CD4-positive, alpha-beta T cell treated with Interleukin-10 for 1 hour (primary cell): ENCODE results near the gene PAPPA.

Source experiments
- DNase-seq: peaks from one replicate; pipeline ENCODE4 v3.0.0-alpha.2; 2020

Gene PAPPA

DNA sequence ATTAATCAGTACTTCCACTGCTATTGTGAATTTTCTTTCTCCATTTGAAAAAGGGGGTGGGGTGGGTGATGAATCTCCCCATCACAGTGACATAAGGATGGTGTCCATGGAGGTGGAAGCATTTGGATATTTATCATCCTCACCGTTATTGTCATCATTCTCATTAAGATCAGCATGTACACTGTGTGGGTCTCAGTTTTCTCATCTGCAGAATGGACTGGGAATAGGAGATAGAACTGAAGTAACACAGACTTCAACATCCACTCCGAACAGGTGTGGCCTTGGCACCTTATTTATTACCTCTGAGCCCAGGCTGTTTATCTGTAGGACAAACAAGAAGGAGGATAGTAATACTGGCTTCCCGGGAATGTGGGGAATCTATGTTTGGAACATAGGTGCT, 165.9 kb downstream of the PAPPA start:
- no peak for DNase-seq

DNA sequence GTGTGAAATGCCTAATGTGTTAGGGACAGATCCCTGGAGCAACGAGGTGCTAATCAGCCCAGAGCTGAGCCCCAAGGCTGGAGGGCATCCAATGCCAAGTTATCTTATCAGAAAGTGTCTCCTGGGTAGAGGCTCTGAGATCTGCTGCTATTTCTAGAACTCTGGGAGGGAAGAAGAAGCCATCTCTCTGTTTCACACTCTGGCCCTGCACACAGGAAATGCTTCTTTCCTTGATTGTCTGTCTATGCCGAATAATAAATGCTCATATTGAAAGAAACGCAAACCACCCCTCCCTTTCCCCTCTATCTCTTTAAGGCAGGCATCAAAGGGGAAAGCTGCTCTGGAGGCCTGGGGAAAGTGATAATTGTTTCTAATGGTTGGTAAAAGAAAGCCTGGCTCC, 166.7 kb downstream of the PAPPA start:
- DNase-seq = no peak

DNA sequence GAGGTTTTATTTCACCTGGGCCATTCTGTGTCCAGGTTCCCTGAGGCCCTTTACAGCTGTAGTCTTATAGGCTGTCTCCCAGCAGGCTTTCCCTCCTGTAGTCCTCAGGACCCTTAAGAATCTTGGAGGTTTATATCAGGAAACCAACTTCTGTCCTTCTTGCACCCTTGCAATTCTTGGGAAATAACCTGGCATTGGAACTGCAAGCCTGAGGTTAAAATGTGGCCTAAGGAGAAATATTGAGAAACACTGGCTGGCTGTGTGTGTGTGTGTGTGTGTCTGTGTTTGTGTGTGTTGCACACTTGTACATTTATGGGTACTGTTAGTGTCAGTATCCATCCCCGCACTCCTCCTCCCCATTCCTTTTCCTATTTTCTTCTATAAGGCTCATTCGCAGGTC, 168.9 kb downstream of the PAPPA start:
- no peak for DNase-seq

DNA sequence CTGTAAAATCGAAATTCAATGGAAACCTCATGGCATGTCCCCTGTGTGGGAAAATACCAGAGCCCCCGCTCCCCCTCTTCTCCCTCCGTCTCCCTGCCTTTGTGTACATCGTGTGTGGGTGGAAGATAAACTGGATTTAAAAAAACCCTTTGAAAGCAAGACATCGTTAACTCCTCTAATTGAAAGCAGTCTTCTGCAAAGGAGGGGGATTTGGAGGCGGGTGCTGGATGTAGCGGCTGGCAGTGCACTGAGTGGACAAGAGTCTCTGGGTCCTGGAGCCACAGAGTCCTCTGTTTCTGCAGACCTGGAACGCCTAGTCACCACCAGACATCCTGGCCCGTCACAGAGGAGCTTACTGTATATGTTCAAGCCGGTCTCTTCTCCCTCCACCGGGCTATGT, 169.4 kb downstream of the PAPPA start:
- no peak for DNase-seq

DNA sequence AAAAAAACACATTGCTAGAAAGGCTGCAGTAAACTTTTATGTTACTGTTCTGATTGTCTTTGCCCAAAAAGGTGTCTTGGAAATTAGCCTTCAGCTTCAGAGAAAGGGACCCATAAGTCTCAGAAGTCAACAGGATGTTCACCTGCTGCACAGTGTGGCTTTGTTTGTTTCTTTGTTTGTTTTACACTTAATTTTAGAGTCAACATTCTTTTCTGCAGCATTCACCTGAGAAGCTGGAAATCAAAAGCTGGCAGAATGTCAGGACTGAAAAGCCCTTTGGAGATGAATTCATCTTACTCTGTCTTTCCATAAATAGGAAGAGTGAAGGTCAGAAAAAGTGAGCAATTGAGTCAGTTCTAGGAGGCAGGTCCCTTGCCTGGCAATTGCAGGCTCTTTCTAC, 170.0 kb downstream of the PAPPA start:
- DNase-seq = no peak

DNA sequence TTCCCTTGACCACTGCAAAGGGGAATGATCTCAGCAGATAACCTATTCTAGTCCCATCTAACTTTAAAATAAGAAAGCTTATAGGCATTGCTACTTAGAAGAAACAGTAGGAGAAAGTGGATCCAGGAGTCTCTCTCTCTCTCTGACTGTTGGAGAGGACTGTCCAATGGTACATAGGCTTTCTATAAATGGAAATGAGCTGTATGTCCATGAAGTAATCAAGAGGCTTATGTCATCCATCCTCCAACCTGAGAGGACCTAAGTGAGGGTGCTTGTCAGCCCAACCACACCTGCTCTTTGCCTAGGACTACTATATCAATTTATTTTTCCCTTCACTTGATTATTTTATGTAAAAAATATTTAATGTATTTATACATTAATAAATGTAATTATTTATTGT, 172.3 kb downstream of the PAPPA start:
- DNase-seq = no peak

DNA sequence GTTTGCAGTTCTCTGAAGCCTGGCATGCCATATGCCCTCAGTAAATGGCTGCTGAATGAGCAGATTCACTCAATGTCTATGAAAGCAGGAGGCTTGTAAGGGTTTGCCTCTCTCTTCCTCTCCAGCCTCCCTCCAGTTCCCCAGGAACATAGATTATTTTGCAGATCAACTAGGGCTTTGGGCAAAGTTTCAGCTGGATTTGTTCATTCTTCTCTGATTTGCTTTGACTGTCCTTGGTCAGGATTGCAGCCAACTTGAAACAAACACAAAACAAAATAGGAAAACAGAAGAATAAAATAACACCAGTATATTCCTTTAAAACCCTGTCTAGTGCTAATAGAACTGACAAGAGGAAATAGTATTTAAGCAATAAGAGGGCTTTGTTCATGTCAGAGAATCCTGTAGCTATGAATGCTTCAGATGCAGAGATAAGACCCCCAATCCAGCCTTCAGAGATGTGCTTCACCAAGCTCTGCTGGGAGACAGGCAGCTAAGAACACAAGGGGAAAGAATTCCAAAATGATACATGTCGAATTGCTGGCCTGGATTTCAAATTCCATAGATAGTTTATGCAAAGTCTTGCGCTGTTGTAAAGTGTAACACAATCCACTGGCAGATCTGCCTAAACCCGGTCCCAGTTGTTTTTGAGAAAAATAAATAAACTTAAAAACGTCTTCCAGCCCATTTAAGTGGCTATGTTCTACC, 174.3 kb downstream of the PAPPA start:
- DNase-seq = no peak

DNA sequence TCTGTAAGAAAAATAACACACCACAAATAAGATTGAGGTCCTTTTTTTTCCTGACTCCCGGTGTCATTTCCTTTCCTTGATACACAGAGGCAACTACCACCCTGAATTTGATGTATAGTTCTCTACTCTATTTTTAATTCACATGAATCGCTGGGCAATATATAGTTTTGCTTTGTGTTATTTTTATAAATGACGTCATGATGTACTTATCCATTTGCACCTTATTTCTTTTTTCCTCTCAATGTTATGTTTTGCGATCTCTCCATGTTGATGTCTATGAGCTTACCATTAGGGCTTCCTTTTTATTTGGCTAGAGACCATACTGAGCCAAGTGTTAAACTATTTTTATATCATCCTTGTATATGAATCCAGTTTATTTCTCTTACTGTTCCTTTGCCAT, 175.9 kb downstream of the PAPPA start:
- DNase-seq = no peak

DNA sequence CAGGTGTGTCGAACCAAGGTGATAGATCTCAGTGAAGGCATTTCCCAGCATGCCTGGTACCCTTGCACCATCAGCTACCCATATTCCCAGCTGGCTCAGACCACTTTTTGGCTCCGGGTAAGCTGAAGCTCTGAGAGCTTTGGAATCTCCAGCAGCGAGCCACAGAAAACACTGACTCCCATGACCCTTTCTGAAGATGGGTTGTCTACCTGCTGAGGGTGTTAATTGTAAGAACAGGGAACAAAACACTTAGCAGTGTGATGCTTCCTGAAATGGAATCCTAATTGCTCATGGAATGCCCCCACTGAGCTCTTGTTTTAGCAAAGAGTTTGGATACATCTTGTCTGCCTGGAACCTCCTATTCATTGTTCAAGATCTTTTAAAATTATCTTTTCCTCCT, 177.7 kb downstream of the PAPPA start:
- DNase-seq = no peak

DNA sequence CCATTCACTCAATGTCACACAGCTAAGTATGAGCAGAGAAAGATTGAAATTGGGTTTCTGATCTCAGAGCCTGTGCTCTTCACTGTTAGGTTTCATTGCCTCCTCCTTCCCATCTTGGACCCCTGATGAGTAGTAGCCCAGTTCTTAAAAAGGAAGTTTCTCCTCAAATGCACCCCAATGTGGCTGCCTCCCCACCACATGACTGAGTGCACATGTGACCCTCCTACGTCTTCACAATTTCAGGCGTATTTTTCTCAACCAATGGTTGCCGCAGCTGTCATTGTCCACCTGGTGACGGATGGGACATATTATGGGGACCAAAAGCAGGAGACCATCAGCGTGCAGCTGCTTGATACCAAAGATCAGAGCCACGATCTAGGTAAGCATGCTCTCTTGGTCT, 178.5 kb downstream of the PAPPA start:
- no peak for DNase-seq

DNA sequence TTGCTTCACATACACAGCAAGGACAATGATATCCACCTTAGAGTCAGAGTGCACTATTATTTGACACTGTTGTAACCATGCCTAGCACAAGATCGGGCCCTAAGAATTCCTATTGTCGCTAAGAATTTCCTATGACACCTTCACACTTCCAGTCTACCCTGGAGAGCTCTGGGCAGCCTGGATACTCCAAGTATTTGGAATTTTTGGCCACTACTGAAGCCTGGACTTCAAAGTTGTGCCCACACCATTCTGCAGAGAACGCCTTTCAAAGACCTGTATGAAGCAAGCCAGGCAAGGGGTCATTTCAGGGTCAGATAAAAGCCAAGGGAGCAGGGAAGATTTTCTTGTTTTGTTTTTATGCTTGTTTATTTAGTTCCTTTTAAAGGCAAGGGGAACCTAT, 179.7 kb downstream of the PAPPA start:
- no peak for DNase-seq

DNA sequence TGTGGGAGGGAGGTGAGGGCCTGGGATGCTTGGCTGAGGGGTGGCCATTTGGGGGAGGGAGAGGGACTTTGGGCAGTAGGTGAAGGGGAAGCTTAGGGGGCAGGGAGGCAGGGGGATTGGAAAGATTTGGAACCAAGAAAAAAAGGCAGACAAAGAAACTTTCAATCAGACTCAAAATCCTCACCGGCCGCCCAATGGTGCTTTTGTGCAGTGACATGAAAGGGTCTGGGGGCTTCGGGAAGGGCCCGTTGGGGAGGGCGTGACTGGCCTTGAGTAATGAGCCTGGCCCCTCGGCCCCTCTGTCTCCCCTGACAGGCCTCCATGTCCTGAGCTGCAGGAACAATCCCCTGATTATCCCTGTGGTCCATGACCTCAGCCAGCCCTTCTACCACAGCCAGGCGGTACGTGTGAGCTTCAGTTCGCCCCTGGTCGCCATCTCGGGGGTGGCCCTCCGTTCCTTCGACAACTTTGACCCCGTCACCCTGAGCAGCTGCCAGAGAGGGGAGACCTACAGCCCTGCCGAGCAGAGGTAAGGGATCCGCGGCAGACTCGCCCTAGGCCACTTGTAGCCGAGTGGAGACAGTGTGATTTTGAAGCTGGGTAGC, 181.1 kb downstream of the PAPPA start:
- no peak for DNase-seq

DNA sequence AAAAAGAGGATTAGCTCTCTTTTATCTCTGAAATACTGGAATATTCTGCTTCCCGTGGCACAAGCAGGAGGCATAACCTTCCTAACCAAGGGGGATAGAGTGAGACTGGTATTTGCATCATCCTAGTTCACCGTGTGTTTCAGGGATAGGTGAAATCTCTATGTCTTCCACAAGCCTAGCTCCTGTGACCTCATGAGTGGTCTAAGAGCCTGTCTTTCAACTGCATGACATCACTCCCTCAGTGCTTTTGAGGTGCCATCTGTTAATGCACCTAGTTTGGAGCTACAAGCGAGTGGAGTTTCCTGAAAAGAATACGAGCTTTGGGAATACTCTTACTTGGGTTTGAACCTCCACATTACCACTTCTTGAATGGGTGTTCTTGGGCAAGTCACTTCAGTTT, 181.8 kb downstream of the PAPPA start:
- no peak for DNase-seq

DNA sequence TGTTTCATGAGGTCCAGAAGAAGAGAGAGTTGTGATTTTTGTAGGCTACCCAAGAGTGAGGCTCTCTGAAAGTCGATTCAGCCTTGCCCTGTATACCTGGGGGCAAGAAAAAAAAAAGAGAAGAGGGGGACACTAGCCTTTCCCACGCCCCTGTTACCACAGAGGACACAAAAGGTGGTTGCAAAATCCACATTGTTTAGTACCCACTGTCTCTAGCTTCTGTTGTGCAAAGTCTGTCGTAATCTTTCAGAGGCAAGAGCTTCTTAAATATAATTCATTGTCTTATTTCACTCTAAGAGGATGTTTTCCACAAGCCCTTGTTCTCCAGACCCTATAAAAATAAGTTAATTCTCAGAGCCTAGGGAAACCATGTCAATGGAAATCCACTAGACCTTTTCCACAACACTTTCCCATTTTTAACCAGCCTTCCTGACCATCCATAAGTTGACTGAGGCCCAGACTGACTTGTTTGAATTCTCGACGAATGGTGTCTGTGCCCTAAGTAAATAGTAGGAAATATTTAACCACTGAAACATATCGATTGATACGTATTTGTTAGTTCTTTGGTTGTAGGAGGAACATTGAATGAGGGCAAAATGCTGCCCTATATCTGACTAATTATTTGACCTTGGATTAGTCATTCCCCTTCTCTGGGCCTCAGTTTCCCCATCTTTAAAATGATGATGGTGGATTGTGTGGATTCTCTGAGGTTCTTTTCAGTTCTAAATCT, 182.7 kb downstream of the PAPPA start:
- no peak for DNase-seq

DNA sequence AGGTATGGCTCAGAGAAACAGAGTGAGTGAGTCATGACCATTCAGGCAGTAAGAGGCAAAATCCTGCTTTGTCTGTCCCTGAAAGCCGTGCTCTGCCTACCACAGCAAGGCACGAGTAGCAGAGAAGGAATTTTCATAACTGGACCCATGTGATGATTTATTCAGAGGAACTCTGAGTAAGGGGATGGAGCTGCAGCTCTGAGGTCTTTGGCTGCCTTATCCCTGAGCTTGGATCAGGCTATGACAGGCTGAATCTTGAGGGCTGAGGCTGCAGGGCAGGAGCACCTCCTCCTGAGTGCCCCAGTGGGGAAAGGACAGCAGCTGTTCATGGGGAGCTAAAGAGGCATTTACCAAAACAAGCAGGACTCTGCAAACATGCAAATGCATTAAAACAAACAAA, 183.4 kb downstream of the PAPPA start:
- DNase-seq = no peak

DNA sequence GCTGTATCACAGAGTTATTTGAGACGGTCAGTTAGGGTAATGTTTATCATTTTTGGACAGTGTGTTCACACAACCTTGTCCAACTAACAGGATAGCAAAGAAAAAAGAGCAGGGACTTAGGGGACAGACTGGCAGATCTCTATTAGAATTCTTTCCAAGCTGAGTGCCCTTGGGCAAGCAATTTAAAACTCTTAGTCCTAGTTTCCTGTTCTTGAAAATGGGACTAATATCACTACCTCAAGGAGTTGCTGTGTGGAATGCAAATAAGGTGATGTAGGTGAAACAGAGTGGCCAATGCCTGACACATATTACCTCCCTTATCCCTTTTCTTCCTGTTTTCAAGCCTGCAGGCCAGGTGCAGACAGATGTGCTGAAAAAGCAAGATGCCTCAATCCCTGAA, 186.7 kb downstream of the PAPPA start:
- no peak for DNase-seq

DNA sequence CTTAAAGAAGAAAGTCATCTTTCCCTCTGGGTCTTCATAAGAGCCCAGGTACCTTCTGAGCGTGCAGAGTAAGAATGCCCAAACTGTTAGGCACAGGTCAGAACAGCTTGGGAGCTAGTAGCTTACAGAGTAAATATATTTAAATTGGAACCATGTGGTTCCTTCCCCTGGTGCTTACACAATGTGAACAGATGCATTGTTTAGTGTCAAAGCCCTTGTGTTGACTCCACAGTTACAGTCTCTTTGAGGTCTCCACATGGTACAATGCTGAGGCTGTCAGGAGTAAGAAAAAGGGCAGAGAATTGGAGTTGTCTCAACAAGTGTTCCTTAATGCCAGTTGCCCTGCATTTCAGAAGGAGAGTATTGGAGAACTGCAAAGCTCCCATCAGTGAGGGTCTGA, 188.5 kb downstream of the PAPPA start:
- DNase-seq = no peak

DNA sequence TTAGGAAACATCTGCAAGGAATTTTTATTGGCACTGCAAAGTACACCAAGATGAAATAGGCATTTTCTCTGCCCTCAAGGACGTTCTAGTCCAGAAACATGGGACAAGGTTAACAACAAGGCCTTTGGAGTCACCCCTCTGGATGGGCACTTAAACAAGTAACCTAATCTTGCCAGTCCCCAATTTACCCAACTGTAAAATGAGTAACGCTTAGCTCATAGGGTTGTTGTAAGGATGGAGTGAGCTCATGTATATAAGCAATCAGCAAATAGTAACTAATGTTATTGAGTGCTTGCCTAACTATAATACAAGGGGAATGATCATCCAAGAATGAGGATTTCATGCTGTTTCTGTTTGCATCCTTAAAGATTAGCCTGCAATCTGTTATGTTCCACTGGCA, 189.3 kb downstream of the PAPPA start:
- DNase-seq = no peak

DNA sequence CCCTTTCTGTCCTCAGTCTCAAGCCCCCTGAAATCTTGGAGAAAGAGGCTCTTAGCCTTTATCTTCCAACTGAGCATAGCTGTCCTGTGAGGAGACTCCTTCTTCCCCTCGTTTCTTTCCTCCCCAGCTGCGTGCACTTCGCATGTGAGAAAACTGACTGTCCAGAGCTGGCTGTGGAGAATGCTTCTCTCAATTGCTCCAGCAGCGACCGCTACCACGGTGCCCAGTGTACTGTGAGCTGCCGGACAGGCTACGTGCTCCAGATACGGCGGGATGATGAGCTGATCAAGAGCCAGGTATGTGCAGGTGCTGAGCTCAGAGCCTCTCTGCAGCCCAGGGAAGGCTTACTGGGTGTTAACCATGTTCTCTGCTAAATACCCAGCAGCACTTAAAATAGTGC, 190.8 kb downstream of the PAPPA start:
- no peak for DNase-seq

DNA sequence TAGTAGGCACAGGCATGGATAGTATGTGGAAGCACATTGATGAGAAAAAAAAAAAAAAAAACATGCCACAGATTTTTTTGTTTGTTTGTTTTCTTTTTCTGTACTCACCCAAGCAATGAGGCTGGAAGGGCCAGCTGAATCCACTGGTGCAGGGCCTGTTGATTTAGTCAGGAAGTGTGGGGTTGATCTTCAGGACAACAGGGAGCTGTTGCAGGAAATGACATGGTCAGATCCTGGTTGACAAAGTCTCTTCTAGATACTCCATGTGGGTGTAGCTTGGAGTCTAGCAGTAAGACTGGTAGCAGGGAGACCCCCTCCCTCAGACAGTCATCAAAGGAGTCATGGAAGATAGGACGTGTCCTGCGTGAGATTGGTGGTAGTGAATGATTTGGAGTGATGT, 191.8 kb downstream of the PAPPA start:
- DNase-seq = no peak

DNA sequence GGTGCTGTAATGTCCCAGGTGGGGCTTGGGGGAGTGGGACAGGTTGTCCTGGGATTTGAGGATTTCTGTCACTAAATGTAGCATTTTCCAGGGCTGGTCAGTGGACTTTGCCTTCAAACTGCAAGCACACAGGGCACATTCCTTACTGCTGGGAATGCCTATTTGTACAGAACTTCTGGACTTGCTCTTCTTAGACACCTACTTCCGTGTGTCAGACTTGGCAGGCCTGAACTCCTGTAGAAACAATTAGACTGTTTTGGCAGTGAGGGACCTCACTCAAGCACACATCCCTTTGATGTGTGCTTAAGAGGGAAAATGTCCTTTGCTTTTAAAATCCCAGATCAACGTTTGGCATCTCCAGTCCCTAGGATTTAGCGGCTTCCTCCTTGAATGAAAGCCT, 192.2 kb downstream of the PAPPA start:
- DNase-seq = no peak

DNA sequence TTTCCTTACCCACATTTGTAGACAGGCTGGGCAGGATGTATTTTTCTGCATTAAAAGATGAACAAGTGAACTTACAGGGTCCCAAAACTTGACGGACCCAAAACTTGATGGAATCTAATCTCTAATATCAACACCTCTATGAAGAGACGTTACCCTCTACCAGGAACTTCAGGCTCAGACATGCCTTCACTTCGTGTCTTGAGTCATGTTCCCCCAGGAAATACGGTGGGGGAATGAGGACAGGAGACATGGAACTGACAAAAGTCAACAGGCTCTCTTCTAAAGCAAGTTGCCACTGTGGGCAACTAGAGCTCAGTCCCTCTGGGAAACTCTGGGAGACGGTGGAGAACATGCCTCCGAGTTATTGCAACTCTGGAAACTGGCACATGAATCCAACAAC, 196.1 kb downstream of the PAPPA start:
- no peak for DNase-seq

DNA sequence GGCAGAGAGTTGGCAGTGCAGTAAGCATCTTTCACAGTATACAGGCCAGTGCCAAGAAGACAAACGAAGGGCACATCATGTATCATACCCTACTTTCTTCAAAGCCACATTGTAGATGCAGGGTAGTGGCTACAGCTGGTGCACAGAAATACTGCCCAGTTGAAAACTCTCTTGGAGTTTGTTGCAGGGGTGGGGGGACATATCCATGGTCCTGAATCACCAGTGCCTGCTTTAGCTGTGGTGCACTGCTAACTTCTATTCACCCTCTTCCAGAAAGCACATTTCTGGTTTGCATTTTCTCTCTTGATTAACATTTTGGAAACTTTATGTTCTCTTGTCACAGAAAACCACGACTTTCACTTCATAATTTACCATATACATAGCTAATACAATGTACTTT, 196.6 kb downstream of the PAPPA start:
- DNase-seq = no peak

DNA sequence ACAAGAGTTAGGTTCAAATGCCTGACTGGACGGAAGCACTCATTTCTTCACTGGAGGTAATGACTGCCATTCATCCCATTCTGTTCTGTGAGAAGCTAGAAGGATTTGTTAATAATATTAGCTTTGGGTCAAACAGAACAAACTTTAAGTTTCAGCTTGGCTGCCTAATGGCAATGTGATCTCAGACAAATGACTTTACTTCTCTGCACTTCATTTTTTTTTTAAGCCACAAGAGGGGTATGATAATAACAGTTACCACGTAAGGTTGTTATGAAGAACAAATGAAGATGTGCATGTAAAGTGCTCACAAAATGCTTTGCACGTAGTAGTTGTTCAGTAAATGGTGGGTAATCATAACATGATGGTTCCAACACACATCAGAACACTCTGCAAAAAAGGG, 199.4 kb downstream of the PAPPA start:
- DNase-seq = no peak
